GM21529 (cell line): ENCODE results near the gene FGF14.

ENCODE experiments used
- ATAC-seq: cut with Tn5 transposase; IDR thresholded peaks from one replicate; pipeline ENCODE4 v1.9.1; 2021; ENCODE audit not compliant: unreplicated experiment

FGF14 gene

DNA sequence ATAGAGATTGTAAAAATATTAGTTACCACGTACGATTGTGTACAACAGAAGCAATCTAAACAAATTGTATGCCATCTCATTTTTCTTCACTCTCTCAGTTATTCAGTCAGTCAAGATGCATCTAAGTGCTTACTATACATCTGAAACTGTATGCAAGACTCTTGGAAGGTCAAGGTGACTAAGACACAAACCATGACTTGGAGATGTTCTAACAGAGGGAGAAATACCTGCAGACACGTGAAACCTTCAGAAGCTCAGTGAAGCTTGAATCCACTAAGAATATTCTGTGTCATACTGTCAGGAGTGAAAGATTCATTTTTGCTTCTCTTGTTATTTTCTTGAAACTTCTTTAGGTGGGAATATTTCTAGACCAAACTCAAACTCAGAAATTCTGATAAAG is 584.0 kb downstream of the FGF14 start:
- ATAC-seq = no peak

GRCh38 chr13:101811881-101812280 is 590.0 kb downstream of the FGF14 start:
- ATAC-seq = no peak

- ATAC-seq = no peak
Observed at GRCh38 chr13:101811284-101811839, 590.5 kb downstream of the FGF14 start.

GRCh38 chr13:101799196-101799595 is 602.7 kb downstream of the FGF14 start:
- no peak for ATAC-seq

GRCh38 chr13:101798437-101798836 is 603.4 kb downstream of the FGF14 start:
- no peak for ATAC-seq

DNA sequence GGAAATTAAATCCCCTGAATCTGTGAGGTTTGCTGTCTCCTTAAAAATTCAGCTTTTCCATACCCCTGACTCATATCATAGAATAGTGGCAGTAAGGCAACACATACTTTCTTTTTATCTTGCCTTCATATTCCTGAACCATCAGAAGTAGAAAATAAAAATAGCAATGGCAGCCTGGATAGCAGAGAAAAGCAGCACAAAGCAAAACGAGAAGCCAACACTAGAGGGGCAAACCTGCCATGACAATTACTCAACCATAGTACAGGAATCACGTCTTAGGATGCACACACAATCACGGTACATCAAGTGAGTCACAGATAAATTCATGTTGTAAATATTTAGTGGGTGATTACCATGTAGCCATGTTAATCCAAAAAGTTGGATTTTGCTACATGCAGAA is 606.4 kb downstream of the FGF14 start:
- no peak for ATAC-seq

GRCh38 chr13:101795025-101795424 is 606.8 kb downstream of the FGF14 start:
- ATAC-seq = no peak

DNA sequence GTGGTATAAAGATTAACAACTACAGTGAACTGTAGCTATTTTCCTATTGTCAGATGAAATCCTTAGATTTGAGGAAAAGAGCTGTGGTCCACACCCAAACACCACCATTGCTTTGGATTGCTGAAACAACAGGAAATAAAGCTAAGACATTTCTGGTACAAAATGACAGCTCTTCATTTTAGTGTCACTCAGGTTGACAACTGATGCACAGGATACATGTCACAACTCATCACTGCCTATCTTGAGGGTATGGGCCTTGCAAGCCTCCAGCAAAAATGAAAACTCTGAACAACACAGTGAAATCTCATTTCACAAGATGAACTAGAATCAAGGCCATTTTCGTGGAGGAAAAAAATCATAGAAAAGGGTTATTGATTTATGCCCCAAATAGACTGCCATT is 609.7 kb downstream of the FGF14 start:
- ATAC-seq = no peak

- ATAC-seq = no peak
Observed at GRCh38 chr13:101785858-101786257, 616.0 kb downstream of the FGF14 start.

DNA sequence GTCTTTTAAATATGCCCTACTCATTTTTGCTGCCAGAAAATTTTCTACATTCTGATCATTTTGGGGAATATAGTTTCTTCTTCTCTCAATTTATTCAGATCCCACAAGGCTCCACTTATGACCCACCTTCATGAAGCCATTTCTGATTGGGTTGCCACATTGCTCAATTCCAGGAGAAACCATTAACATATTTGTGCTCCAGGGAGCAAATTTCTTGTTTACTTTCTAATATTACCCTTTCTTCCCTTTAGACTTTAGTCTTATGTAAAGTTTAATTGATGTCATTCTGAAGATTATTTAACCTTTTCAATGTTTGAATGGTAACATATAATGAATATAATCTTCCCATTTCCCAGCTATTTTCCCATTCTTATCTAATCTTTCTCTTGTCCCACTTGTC is 617.5 kb downstream of the FGF14 start:
- no peak for ATAC-seq

DNA sequence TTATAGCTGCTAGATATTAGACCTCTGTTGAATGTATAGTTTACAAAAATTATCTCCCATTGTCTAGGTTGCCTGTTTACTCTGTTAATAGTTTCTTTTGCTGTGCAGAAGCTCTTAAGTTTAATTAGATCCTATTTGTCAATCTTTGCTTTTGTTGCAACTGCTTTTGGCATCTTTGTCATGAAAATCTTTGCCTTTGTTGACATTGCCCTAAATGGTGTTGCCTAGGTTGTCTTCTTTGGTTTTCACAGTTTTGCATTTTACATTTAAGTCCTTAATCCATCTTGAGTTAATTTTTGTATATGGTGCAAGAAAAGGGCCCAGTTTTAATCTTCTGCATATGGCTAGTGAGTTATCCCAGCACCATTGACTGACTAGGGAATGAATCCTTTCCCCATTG is 618.3 kb downstream of the FGF14 start:
- no peak for ATAC-seq

DNA sequence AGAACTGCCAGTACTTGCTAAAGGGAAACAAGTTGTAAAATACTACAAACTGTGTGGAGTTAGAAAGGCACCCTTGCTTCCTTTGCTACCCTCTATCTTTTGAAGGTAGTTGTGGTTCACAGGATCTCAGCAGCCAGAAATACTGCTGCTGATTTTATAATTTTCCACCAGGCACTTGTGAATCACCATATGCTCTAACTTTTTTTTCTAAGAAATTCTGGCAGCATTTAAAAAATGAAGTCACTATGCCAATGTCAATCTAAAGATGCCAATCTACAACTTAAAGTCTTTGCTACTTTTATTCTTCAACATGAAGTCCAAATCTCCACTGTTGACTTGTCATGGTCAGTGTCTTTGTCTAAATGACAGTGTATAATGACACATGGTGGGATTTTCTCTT is 621.6 kb downstream of the FGF14 start:
- no peak for ATAC-seq

DNA sequence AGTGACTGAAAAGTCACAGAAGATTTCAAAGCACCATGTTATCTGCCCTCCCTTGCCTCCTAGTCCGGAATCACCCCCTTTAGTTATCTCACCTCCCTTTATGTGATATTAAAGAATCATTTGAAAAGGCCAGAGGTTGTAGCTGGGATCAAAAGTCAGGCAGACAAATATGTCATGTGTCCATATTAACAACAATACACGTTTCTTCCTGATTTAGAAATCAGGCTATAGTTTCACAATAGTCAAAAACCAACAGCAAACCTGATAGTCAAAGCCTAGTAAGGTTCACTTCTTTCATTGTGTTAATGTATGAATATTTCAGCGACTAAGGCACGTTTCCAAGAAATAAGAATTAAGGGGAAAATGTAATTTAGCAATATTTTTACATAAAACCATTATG is 622.7 kb downstream of the FGF14 start:
- ATAC-seq = no peak

DNA sequence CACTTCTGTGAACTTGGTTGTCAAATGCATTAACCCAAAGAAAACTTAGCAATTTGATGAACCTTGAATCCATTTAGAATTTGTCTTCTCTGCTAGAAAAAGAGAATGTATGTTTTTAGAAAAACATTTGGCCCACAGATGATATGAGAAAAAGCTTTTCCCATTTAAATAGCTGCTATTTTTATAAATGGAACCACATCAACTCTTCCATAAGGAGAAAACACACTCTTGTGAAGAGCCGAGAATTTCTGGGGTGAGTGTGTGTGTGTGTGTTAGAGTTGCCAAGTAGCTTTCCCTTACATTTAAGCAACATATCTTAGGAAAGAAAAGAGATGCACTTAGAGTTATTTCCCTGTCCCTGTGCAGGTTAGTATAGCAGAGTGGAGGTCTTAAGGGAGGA is 626.6 kb downstream of the FGF14 start:
- ATAC-seq = no peak

DNA sequence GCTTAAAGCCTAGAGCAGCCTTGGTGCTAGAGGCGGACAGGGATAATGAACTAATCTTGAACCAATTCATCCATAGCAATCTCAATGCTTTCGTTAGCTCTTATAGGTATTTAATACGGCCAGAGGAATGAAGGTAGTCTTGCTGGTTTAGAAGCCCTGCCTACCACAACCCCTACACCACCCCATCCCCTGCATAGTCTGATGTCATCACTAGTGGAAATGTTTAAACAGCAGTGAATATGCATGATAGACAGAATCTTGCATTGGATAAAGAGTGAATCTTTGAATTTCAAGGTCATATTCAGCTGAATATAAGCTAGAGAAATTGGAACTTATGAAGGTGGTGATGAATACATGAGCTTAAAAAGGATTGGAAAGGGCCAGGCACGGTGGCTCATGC is 627.5 kb downstream of the FGF14 start:
- ATAC-seq = no peak

DNA sequence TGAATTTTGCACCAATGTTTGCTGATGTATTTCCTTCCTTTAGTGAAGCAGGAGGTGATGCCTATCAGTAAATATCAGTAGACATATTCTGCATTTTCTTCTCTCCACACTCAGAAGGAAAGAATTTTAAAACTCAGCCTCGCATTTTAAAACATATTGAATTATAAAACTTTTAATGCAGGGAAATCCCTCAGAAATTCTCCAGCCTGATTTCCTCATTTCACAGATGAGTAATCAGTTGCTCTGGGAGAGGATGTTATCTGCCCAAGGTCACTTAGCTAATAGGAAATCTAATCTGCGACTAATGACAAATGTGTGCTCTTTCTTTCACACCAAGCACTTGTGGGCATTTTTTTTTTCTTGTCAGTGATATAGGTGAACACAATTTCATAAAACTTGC is 628.8 kb downstream of the FGF14 start:
- ATAC-seq = no peak

GRCh38 chr13:101767131-101767530 is 634.7 kb downstream of the FGF14 start:
- ATAC-seq = no peak

GRCh38 chr13:101763191-101763590 is 638.7 kb downstream of the FGF14 start:
- no peak for ATAC-seq

DNA sequence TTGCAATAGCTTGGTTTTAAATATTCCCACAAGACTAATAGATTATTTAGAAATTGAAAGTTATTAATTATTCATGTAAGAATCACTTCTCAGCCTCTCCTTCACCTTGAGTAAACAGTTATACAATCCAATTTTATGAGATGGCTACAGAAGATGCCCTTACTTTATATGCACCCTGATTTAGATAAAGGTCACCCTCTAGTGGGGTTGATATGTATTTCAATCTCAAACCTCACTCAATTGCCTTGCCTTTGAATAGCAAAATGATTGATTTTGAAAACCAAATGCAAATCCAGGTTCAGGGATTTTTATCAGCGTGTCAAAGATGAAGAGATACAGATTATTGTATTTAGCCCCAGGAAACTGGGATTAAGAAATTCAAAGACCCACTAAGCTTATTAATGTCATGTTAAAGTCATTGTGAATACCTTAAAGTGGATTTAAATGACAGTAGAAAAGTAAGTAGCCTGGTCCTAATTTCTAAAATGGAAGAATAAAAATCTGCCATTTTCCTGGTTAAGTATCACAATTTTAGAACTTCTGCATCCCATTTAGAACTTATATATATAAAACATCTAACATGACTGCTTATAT is 644.3 kb downstream of the FGF14 start:
- ATAC-seq = peak; percentile 87

DNA sequence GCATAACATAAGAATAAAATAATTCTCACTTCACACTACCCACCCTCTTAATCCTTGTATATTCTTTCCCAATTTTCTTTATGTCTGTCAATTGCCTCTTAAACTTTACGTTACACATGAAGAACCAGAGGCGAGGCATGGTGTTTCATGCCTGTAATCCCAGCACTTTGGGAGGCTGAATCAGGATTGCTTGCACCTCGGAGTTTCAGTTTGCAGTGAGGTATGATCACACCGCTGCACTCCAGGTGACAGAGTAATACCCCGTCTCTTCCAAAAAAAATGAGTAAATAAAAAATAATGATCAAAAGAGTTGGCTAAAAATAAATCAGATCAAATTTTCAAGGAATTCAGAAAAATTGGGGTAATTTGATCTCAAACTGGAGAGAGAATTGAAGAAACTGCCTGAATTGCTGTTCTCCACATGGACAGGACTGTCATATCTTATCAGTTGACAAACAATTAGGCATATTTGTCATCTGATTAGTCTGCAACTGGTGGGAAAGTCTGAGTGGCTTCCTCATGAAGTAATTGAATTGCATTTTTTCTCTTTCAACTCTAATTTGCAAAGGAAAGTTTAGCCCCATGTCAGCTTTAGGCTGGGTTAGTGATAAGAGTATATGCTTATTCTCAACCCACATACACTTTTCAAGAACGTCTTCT is 646.5 kb downstream of the FGF14 start:
- ATAC-seq = no peak

GRCh38 chr13:101752432-101752831 is 649.4 kb downstream of the FGF14 start:
- ATAC-seq = no peak

- ATAC-seq = no peak
Observed at GRCh38 chr13:101751488-101751887, 650.4 kb downstream of the FGF14 start.

DNA sequence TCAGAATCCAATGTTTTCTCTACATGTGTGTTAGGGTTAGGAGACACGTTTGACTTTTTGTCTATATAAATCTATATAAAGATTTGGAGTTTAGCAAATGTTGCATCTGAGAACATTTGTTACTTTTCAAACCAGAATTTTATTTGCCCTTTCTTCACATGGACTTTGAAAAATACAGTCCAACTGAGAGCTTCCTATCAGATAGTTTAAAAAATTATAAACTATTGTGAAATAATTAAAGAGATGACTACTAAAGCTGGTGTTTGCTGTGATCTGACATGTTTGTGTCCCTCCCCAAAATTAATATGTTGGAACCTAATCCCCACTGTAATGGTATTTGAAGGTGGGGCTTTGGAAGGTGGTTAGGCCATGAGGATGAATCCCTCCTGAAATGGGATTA is 652.3 kb downstream of the FGF14 start:
- ATAC-seq = no peak
